Fibroblast of lung (primary cell): ENCODE measurements around the gene DCAF11.

ENCODE experiments used
- EZH2 ChIP-seq: IDR thresholded peaks from 2 replicates; pipeline ENCODE4 v1.5.1; 2012; ENCODE audit warnings: low read length, control low read depth, mild to moderate bottlenecking; ENCODE audit errors: missing control alignments
- TF ChIP-seq, protein P1 (sequence below), 2 donors: IDR thresholded peaks in 1 of 2; conservative IDR thresholded peaks in 1 of 2; 1 replicate in 1 of 2; 2 replicates in 1 of 2; pipeline ENCODE4 v1.5.1; 2011 to 2012; ENCODE audit warnings: low read length in 2 of 2, control low read depth in 1 of 2, inconsistent platforms in 1 of 2, low read depth in 1 of 2, mild to moderate bottlenecking in 1 of 2

DNA sequence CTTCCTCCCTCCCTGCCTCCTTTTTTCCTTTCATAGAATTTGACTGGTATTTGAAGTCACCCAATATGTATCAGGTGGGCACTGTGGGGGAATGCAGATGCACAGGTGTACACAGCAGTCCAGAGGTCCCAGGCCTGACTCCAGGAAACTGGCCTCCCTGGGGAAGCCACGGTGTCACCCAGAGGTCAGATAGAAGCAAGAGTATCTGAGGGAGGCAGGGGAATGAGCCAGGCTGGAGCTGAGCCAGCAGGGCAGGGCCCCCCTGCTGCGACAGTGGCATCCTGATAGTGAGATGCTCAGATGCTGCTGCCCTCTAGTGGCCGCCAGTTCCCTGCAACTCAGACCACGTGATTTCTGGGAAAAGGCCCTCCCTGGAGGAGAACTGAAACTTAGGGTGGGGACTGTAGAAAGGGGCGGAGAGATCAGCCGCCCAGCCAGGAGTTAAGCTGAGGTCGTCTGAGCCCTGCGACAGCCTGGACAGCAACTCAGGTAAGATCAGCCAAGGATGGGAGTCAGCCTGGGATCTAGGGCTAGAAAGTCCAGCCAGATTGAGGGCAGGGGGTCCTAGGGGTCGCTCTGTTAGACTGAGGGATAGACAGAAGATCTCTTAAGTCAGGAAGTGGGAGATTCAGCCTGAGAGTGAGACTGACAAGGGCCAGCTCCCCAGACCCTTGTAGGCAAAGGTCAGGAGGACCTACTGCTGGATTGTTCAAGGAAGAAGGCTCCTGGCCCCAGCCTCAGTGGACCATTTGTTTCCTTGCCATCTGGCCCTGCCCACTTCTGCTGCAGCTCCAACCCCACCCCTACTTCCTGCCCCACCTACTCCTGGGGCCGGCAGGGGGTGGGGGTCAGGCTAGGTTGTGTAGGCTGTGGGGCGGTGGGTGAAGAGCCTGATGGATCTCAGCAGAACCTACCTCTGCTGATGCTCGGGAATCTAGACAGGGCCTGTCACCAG is 46.5 kb downstream of the DCAF11 start, which contains the start of gene IRF9:
- TF ChIP-seq EZH2, result no peak
- TF ChIP-seq, protein P1, sequence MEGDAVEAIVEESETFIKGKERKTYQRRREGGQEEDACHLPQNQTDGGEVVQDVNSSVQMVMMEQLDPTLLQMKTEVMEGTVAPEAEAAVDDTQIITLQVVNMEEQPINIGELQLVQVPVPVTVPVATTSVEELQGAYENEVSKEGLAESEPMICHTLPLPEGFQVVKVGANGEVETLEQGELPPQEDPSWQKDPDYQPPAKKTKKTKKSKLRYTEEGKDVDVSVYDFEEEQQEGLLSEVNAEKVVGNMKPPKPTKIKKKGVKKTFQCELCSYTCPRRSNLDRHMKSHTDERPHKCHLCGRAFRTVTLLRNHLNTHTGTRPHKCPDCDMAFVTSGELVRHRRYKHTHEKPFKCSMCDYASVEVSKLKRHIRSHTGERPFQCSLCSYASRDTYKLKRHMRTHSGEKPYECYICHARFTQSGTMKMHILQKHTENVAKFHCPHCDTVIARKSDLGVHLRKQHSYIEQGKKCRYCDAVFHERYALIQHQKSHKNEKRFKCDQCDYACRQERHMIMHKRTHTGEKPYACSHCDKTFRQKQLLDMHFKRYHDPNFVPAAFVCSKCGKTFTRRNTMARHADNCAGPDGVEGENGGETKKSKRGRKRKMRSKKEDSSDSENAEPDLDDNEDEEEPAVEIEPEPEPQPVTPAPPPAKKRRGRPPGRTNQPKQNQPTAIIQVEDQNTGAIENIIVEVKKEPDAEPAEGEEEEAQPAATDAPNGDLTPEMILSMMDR (conservative IDR thresholded peaks at IDR 0.05 in 1 of 2, IDR thresholded peaks at IDR 0.05 in 1 of 2; ENCODE audit: low read depth in 1 of 2, low read length in 2 of 2), result peak; percentile 75 to 94
